Natural killer cell treated with Interleukin-12 subunit alpha and Interleukin-12 subunit beta and Interleukin-15 and Interleukin-18, amount 100 ng/mL, for 72 hours (primary cell): ENCODE measurements around the gene SPON1. TPM values are rescaled to one million over a fixed set of nuclear protein-coding genes. Genes with fewer than 3 reads are reported as not detected.
"Not testable (repeated sequence)": the region's sequence is repeated elsewhere in the genome, so short reads cannot be mapped to it uniquely, and the experiment has no call there.

Experiments
- ATAC-seq, 2 donors: fragments of 150-1000 bp; cut with Tn5 transposase in 1 of 2; sonication (Bioruptor Pico), chemical (Tn5 transposase) in 1 of 2; 2 replicates each; pipeline ENCODE4 v1.10.0; 2021
- DNase-seq: peaks from one replicate; pipeline ENCODE4 v3.0.0; 2022; ENCODE audit warnings: low spot score
- H3K27ac Mint-ChIP-seq, 2 donors: 1 replicate in 1 of 2; 2 replicates in 1 of 2; pipeline ENCODE4 v1.8.0; 2022; ENCODE audit warnings: mixed read lengths in 2 of 2, mild to moderate bottlenecking in 1 of 2, moderate library complexity in 1 of 2
- H3K27me3 Mint-ChIP-seq, 2 donors: 1 replicate in 1 of 2; 2 replicates in 1 of 2; pipeline ENCODE4 v1.8.0; 2022; ENCODE audit warnings: mixed read lengths in 2 of 2
- H3K36me3 Mint-ChIP-seq: one replicate; pipeline ENCODE4 v1.8.0; 2022; ENCODE audit warnings: mixed read lengths
- H3K4me1 Mint-ChIP-seq, 2 donors: 1 replicate in 1 of 2; 2 replicates in 1 of 2; pipeline ENCODE4 v1.8.0; 2022; ENCODE audit warnings: low read depth in 2 of 2, mixed read lengths in 2 of 2, mild to moderate bottlenecking in 1 of 2
- H3K4me3 Mint-ChIP-seq: one replicate; pipeline ENCODE4 v1.8.0; 2022; ENCODE audit warnings: mixed read lengths
- H3K9me3 Mint-ChIP-seq: 2 replicates; pipeline ENCODE4 v1.8.0; 2022; ENCODE audit warnings: mixed read lengths
- total RNA-seq, 2 donors: library from RNA; stranded (reverse); gene quantifications; one replicate each; pipeline ENCODE4 v1.2.3, GENCODE V29; 2022

The SPON1 gene
- total RNA-seq, 2 donors from 2014 or later = 0.10 TPM; not detected in 1

DNA sequence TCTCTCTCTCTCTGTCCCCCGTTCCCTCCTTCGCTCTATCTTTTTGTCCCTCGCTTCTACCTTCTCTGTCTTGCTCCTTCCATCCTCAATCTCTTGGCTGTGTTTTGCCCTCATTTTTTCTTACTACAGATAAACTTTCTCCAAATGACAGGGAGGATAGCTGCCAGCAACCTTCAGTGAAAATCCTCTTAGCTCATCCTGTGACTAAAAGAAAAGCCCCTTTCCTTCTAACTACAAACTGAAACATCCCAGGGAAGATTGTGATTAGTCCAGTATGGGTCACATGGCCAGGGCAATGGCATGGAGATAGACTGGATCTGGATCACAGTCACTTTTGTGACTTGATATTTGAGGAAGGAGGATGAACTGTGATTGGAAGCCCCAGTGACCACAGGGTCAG, 10.4 kb downstream of the SPON1 start:
- Mint-ChIP-seq H3K9me3 (no peaks in the 10 kb centered on the region), H3K27ac (no peak overlapping the region), H3K27me3 (peaks cover 22 to 47% of the 10 kb centered on the region in 2 donors), H3K36me3 (no peaks in the 10 kb centered on the region), H3K4me3 (no peak overlapping the region), H3K4me1 (no peaks in the 10 kb centered on the region)
- no peak for ATAC-seq
- DNase-seq = no peak

DNA sequence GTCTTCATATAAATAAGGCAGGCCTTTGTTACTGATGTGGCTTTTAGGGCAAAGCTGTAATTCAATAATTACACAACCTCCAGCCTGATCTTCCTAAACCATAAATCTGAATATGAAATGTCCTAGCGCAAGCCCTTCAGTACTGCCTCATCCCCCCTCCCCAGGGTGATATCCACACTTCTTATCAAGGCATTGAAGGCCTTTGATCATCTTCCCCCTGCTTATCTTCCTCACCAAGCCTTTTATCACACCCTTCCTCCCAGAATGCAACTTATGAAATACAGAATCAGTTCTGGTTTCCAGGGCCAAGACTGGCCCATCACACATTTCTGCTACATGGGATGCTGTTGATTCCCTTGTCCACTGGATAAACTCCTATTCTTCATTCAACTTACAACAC, 12.1 kb downstream of the SPON1 start:
- H3K36me3 Mint-ChIP-seq = no peaks in the 10 kb centered on the region
- no peak for DNase-seq
- H3K4me3 Mint-ChIP-seq = no peak overlapping the region
- H3K27me3 Mint-ChIP-seq = peaks cover 17 to 47% of the 10 kb centered on the region in 2 donors
- no peak overlapping the region for H3K27ac Mint-ChIP-seq
- ATAC-seq = no peak
- H3K9me3 Mint-ChIP-seq = no peaks in the 10 kb centered on the region
- H3K4me1 Mint-ChIP-seq = no peaks in the 10 kb centered on the region

DNA sequence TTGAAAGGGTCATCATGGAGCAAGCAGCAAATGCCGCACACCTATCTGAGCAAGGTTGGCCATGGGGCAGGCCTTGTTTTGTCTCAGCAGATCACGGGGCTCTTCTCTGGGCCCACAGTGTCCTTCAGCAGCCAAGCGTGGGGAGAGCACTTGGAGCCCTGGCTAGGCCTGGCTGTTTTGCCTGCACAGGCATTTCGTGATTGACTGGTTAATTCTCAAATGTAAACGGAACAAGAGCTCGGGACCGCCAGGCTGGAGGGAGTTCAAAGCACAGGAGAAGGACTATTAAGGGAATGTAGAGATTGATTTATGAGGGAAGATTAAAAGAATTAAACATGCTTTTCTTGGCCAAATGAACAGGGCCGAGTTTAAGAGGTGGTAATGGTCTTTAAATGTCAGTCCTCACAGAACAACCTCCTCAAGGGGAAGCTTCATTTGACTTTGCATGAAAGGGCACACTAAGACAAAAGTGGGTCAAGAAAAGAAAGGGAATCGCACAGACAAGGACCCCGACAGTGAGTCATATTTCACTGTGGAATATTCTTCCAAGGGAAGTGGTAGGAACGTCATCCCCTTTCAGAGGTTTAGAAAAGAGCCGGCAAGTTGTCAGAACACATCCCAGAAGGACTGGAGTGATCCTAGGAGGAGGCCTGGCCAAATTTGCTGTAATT, 20.7 kb downstream of the SPON1 start:
- H3K4me1 Mint-ChIP-seq = no peaks in the 10 kb centered on the region

DNA sequence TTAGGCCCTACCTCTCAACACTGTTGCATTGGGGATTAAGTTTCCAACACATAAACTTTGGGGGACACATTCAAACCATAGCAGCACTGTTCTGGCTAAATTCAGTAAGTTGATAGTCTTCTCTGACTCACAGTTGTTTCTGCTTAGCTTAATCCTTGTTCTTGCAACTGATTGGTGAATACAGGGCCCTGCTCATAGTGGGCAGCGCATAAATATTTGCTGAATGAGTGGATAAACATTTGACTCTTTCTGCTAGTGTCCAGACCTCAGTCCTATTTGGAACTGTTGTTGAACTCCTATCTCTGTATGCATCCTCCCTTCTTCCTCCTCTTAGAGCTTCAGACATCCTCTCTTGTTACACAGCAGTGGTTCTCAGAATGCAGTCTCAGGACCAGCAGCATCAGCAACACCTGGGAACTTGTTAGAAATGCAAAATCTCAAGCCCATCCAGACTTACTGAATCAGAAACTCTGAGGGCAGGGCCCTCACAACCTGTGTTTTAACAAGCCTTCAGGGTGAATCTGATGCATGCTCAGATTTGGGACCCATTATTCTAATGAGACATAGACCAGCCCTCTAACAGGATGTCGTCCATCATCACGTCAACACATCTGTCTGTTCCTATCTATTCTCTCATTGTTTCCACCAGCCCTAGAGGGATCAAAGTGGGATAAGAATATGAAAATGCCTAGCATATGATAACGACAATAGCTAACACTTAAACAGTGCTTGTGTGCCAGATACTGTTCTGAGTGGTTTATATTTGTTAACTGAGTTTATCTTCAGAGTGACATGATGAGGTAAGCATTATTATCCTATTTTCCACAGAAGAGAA, 22.3 kb downstream of the SPON1 start:
- ATAC-seq (peak in 1 of 2 donors; percentile 15), DNase-seq (no peak)
- Mint-ChIP-seq H3K27me3 (peaks cover 13 to 15% of the 10 kb centered on the region in 2 donors), H3K27ac (no peak overlapping the region), H3K9me3 (no peaks in the 10 kb centered on the region), H3K4me1 (no peaks in the 10 kb centered on the region), H3K36me3 (no peaks in the 10 kb centered on the region), H3K4me3 (no peak overlapping the region)

More for the DNA sequence above, 20.7 kb downstream of the SPON1 start:
- ATAC-seq = no peak
- no peaks in the 10 kb centered on the region for H3K36me3 Mint-ChIP-seq
- DNase-seq = no peak
- H3K27ac Mint-ChIP-seq = no peak overlapping the region
- H3K4me3 Mint-ChIP-seq = no peak overlapping the region
- peaks cover 6% of the 10 kb centered on the region in 2 donors for H3K27me3 Mint-ChIP-seq
- no peaks in the 10 kb centered on the region for H3K9me3 Mint-ChIP-seq

DNA sequence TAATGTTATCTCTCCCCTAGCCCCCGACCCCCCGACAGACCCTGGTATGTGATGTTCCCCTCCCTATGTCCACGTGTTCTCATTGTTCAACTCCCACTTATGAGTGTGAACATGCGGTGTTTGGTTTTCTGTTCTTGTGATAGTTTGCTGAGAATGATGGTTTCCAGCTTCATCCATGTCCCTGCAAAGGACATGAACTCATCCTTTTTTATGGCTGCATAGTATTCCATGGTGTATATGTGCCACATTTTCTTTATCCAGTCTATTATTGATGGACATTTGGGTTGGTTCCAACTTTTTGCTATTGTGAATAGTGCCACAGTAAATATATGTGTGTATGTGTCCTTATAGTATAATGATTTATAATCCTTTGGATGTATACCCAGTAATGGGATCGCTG, 24.2 kb downstream of the SPON1 start:
- peaks cover 16 to 32% of the 10 kb centered on the region in 2 donors for H3K27me3 Mint-ChIP-seq
- DNase-seq, H3K27ac Mint-ChIP-seq, H3K4me1 Mint-ChIP-seq, H3K4me3 Mint-ChIP-seq, H3K36me3 Mint-ChIP-seq, ATAC-seq, H3K9me3 Mint-ChIP-seq: not testable (repeated sequence)

DNA sequence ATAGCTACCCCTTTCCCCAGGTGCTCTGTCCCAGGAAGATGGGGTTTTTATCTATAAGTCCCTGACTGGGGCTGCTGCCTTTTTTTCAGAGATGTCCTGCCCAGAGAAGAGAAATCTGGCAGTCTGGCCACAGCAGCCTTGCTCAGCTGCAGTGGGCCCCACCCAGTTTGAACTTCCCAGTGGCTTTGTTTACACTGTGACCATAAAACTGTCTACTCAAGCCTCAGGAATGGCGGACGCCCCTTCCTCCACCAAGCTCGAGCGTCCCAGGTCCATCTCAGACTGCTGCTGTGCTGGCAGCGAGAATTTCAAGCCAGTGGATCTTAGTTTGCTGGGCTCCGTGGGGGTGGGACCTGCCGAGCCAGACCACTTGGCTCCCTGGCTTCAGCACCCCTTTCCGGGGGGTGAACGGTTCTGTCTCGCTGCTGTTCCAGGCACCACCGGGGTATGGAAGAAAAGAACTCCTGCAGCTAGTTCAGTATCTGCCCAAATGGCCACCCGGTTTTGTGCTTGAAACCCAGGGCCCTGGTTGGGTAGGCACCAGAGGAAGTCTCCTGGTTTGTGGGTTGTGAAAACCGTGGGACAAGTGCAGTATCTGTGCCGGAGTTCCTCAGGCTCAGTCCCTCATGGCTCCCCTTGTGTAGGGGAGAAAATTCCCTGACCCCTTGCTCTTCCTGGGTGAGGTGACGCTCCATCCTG, 29.8 kb downstream of the SPON1 start:
- peaks cover 19 to 40% of the 10 kb centered on the region in 2 donors for H3K27me3 Mint-ChIP-seq
- DNase-seq, H3K9me3 Mint-ChIP-seq, H3K36me3 Mint-ChIP-seq, H3K4me3 Mint-ChIP-seq, ATAC-seq, H3K27ac Mint-ChIP-seq, H3K4me1 Mint-ChIP-seq: not testable (repeated sequence)

DNA sequence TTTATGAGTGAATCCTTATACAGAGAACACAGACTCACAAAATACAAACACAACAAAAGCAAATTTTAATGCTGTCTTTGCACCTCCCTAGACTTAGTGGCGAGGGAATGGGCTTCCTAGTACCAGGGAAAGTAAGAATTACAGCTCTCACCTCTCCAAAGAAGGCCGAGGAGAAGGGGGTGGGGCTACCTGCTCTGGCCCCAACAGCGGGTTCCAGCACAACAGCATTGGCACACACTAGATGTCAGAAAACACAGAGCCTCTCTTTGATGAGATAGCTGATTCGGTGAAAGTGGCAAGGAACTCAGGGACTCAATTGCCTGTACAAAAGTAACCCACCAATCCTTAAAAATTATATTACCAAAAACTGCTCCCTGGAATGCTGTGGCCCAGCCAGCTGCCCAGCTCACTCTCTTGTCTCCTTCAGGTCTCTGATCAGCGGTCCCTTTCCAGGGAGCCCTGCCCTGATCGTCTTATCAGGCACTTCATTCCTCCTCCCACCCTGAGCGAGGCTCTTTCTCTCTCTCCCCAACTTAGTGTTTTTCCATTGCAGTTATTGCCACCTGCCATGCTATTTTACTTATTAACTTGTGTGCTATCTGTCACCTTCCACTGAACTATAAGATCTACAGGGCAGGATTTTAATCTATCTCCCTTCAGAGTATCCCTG, 30.7 kb downstream of the SPON1 start:
- peaks cover 19 to 40% of the 10 kb centered on the region in 2 donors for H3K27me3 Mint-ChIP-seq
- DNase-seq (no peak), ATAC-seq (no peak)
- no peaks in the 10 kb centered on the region for H3K36me3 Mint-ChIP-seq
- H3K4me1 Mint-ChIP-seq = no peaks in the 10 kb centered on the region
- no peak overlapping the region for H3K27ac Mint-ChIP-seq
- no peaks in the 10 kb centered on the region for H3K9me3 Mint-ChIP-seq
- H3K4me3 Mint-ChIP-seq = no peak overlapping the region

DNA sequence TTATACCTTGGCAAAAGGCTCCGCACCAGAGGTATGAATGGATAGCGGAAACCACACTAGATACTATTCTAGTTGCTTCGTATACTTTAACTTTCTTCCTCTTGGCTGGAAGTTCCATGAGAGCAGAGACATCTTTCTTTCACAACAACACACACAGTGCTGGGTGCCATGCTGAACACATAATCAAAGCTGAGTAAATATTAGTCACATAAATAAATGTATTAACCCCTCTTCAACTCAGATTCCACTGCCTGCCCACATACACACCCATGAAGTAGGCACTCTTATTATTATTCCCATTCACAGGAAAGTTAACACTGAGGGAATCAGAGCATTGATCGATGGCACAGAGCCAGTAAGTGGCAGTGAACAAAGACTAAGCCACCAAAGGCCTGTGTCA, 35.4 kb downstream of the SPON1 start:
- Mint-ChIP-seq H3K9me3 (no peaks in the 10 kb centered on the region), H3K36me3 (no peaks in the 10 kb centered on the region), H3K27ac (no peak overlapping the region), H3K4me1 (no peaks in the 10 kb centered on the region), H3K27me3 (peaks cover 17 to 23% of the 10 kb centered on the region in 2 donors), H3K4me3 (no peak overlapping the region)
- no peak for ATAC-seq
- no peak for DNase-seq

DNA sequence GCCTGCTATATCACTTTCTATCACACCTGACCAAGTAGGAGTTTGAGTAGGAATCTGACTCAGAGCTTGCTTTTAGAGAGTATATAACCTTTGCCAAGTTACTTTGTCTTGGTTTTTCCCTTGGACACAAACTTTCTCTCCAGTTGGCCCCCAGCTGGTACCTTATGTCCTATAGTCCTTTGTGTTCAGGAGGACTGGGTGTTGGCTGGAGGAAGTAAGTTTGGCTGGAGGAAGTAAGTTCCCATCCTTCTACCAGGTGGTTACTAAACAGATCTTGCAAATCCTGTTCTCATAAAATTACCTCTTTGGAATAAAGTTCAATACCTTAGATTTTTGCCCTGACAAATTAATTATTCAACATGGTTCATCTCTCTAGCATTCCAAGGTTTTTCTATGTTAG, 37.2 kb downstream of the SPON1 start:
- H3K36me3 Mint-ChIP-seq = no peaks in the 10 kb centered on the region
- H3K27me3 Mint-ChIP-seq = peaks cover 21 to 22% of the 10 kb centered on the region in 2 donors
- no peak overlapping the region for H3K27ac Mint-ChIP-seq
- ATAC-seq = no peak
- no peaks in the 10 kb centered on the region for H3K4me1 Mint-ChIP-seq
- H3K4me3 Mint-ChIP-seq = no peak overlapping the region
- no peaks in the 10 kb centered on the region for H3K9me3 Mint-ChIP-seq
- no peak for DNase-seq

DNA sequence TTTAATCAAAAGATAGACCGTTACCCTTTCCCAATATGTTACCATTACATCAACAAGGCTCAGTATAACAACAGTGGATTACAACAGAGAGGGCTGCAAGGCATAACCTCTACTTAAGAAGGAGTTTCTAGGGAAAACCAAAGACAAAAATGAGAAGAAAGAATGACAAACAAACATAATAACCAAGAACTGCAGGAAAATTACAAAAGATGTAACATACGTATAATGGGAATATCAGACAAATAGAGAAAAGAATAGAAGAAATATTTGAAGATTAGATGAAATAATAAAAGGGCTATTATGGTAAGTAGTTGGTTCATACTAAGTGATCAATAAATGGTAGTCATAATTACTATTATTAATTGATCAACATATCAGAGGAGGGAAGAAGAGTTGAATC, 39.1 kb downstream of the SPON1 start:
- no peak for DNase-seq
- H3K27ac Mint-ChIP-seq = no peak overlapping the region
- ATAC-seq = no peak
- no peaks in the 10 kb centered on the region for H3K36me3 Mint-ChIP-seq
- peaks cover 25 to 29% of the 10 kb centered on the region in 2 donors for H3K27me3 Mint-ChIP-seq
- no peaks in the 10 kb centered on the region for H3K9me3 Mint-ChIP-seq
- no peaks in the 10 kb centered on the region for H3K4me1 Mint-ChIP-seq
- no peak overlapping the region for H3K4me3 Mint-ChIP-seq

DNA sequence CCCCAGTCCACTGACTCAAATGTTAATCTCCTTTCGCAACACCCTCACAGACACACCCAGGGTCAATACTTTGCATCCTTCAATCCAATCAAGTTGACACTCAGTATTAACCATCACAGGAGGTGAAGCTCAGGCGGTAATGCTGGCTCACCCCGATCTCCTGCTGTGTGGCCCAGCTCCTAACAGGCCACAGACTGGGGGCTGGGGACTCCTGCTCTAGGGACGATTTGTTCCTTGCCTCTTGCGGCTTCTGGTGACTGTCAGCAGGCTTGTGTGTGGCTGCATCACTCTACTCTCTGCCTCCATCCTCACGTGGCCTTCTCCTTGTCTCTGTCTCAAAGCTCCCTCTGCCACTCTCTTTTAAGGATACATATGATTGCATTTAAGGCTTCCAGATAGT, 45.0 kb downstream of the SPON1 start:
- no peak overlapping the region for H3K27ac Mint-ChIP-seq
- peaks cover 12 to 17% of the 10 kb centered on the region in 2 donors for H3K27me3 Mint-ChIP-seq
- H3K4me1 Mint-ChIP-seq = no peaks in the 10 kb centered on the region
- DNase-seq (no peak), ATAC-seq (no peak)
- no peaks in the 10 kb centered on the region for H3K9me3 Mint-ChIP-seq
- H3K36me3 Mint-ChIP-seq = no peaks in the 10 kb centered on the region
- no peak overlapping the region for H3K4me3 Mint-ChIP-seq

DNA sequence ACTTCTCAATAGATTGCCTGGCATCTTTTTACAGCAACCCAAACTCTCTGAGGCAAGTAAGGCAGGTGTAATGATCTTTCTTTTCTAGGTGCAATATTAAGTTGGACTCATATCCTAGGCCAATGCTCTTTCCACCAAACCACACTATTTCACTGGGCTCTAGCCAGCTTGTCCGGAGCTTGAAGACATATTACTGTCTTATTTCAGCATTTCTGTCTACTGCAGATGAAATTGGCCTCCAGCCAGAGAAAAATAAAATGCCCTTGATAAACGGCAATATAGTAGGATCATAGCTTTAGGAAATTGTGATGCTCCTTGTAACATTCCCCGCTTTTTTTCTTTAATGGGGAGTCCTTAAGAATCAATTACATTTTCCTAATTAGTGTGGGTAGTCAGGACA, 48.1 kb downstream of the SPON1 start:
- DNase-seq (no peak), ATAC-seq (no peak)
- Mint-ChIP-seq H3K4me3 (no peak overlapping the region), H3K4me1 (peaks cover 0 to 2% of the 10 kb centered on the region in 2 donors), H3K36me3 (no peaks in the 10 kb centered on the region), H3K27ac (no peak overlapping the region), H3K27me3 (peaks cover 2 to 12% of the 10 kb centered on the region in 2 donors), H3K9me3 (no peaks in the 10 kb centered on the region)

DNA sequence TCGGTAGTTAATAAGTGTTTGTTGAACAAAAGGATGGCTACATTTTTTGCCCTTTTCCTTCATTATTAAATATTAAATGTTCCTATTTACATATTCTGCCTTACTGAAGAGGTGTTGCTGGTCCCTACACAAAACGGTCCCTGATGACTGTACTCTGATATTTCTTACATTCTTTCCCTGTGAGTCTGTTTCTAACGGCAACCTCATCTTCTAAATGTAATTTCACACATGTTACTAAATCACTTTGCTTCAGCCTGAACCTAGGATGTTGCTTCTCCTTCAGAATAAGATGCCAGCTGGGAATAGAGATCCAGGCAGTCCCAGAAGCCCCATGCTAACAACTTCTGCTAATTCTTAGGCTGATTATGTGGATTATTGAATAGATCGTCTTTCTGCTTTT, 50.3 kb downstream of the SPON1 start:
- no peaks in the 10 kb centered on the region for H3K9me3 Mint-ChIP-seq
- peaks cover 0 to 2% of the 10 kb centered on the region in 2 donors for H3K4me1 Mint-ChIP-seq
- no peaks in the 10 kb centered on the region for H3K36me3 Mint-ChIP-seq
- ATAC-seq (no peak), DNase-seq (no peak)
- H3K27ac Mint-ChIP-seq = no peak overlapping the region
- peaks cover 0 to 3% of the 10 kb centered on the region in 2 donors for H3K27me3 Mint-ChIP-seq
- H3K4me3 Mint-ChIP-seq = no peak overlapping the region
